Panc1 (cell line): Measurements from ENCODE around the gene TBX20.
"Not testable (repeated sequence)": the region's sequence is repeated elsewhere in the genome, so short reads cannot be mapped to it uniquely, and the experiment has no call there.

Source experiments
- POLR2AphosphoS5 ChIP-seq: IDR thresholded peaks from 2 replicates; pipeline ENCODE4 v1.6.1; 2012; ENCODE audit warnings: mild to moderate bottlenecking, low read depth, low read length, moderate library complexity
- SIN3A ChIP-seq: IDR thresholded peaks from 2 replicates; pipeline ENCODE4 v1.6.1; 2012; ENCODE audit warnings: low read depth, mild to moderate bottlenecking, low read length, moderate library complexity, borderline replicate concordance; ENCODE audit not compliant: insufficient read depth
- TF ChIP-seq, protein P1 (sequence below): fragments of 450-650 bp; IDR thresholded peaks from 2 replicates; pipeline ENCODE4 v1.5.1; 2017; ENCODE audit warnings: mild to moderate bottlenecking
- TF ChIP-seq, protein P2 (sequence below), 2 experiments: IDR thresholded peaks; 2 replicates each; pipeline ENCODE4 v1.6.1; 2011 to 2012; ENCODE audit warnings: low read depth in 2 of 2, control low read depth in 1 of 2, low read length in 1 of 2, mild to moderate bottlenecking in 1 of 2, moderate library complexity in 1 of 2; ENCODE audit not compliant: insufficient read depth in 1 of 2

DNA sequence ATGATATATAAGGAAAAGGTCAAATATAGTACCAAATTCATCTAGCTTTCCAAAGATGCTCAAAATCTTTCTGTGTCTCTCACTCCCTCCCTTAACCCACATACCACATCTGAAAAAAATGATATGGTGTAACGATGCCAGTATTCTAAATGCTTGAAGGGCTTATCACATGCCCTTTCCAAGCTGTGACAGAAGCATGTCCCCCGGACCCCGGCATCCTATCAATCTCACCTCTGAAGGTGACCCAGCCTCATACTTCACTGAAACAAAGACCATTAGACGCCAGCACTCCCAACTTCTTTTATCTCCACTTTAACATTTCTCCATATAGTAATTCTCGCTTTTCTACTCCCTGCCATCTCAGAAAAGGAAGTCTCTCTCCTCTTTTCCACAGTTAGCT, 68.9 kb downstream of the TBX20 start:
- TF ChIP-seq, protein P1, sequence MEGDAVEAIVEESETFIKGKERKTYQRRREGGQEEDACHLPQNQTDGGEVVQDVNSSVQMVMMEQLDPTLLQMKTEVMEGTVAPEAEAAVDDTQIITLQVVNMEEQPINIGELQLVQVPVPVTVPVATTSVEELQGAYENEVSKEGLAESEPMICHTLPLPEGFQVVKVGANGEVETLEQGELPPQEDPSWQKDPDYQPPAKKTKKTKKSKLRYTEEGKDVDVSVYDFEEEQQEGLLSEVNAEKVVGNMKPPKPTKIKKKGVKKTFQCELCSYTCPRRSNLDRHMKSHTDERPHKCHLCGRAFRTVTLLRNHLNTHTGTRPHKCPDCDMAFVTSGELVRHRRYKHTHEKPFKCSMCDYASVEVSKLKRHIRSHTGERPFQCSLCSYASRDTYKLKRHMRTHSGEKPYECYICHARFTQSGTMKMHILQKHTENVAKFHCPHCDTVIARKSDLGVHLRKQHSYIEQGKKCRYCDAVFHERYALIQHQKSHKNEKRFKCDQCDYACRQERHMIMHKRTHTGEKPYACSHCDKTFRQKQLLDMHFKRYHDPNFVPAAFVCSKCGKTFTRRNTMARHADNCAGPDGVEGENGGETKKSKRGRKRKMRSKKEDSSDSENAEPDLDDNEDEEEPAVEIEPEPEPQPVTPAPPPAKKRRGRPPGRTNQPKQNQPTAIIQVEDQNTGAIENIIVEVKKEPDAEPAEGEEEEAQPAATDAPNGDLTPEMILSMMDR, result not testable (repeated sequence)
- not testable (repeated sequence) for TF ChIP-seq POLR2AphosphoS5, SIN3A
- TF ChIP-seq, protein P2, sequence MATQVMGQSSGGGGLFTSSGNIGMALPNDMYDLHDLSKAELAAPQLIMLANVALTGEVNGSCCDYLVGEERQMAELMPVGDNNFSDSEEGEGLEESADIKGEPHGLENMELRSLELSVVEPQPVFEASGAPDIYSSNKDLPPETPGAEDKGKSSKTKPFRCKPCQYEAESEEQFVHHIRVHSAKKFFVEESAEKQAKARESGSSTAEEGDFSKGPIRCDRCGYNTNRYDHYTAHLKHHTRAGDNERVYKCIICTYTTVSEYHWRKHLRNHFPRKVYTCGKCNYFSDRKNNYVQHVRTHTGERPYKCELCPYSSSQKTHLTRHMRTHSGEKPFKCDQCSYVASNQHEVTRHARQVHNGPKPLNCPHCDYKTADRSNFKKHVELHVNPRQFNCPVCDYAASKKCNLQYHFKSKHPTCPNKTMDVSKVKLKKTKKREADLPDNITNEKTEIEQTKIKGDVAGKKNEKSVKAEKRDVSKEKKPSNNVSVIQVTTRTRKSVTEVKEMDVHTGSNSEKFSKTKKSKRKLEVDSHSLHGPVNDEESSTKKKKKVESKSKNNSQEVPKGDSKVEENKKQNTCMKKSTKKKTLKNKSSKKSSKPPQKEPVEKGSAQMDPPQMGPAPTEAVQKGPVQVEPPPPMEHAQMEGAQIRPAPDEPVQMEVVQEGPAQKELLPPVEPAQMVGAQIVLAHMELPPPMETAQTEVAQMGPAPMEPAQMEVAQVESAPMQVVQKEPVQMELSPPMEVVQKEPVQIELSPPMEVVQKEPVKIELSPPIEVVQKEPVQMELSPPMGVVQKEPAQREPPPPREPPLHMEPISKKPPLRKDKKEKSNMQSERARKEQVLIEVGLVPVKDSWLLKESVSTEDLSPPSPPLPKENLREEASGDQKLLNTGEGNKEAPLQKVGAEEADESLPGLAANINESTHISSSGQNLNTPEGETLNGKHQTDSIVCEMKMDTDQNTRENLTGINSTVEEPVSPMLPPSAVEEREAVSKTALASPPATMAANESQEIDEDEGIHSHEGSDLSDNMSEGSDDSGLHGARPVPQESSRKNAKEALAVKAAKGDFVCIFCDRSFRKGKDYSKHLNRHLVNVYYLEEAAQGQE (IDR thresholded peaks at IDR 0.05; ENCODE audit: insufficient read depth in 1 of 2, low read depth in 2 of 2, low read length in 1 of 2), result not testable (repeated sequence)
